HepG2 (cell line): Measurements from ENCODE around the gene HEATR1. TPM values are rescaled to one million over a fixed set of nuclear protein-coding genes. Genes with fewer than 3 reads are reported as not detected.

ENCODE experiments used
- FOXK1 ChIP-seq: sonication (generic); formaldehyde crosslinking; IDR thresholded peaks from 2 replicates; pipeline ENCODE4 v1.4.0; 2020; ENCODE audit warnings: low read depth, missing genetic modification reagents, borderline replicate concordance
- SMAD1 ChIP-seq: sonication (generic); formaldehyde crosslinking; IDR thresholded peaks from 2 replicates; pipeline ENCODE4 v1.4.0; 2020; ENCODE audit warnings: missing genetic modification reagents, low read depth, mild to moderate bottlenecking, borderline replicate concordance
- TOE1 ChIP-seq: sonication (generic); formaldehyde crosslinking; IDR thresholded peaks from 2 replicates; pipeline ENCODE4 v1.4.0; 2020; ENCODE audit warnings: mild to moderate bottlenecking, missing genetic modification reagents
- ZNF121 ChIP-seq: sonication (generic); formaldehyde crosslinking; IDR thresholded peaks from 2 replicates; pipeline ENCODE4 v1.5.0; 2020; ENCODE audit warnings: mild to moderate bottlenecking, missing genetic modification reagents
- ZNF431 ChIP-seq: sonication (generic); formaldehyde crosslinking; IDR thresholded peaks from 2 replicates; pipeline ENCODE4 v1.9.0; 2022; ENCODE audit warnings: missing genetic modification reagents, low read depth, mild to moderate bottlenecking, borderline replicate concordance
- ZNF619 ChIP-seq: sonication (generic); formaldehyde crosslinking; IDR thresholded peaks from 2 replicates; pipeline ENCODE4 v1.4.0; 2020; ENCODE audit warnings: mild to moderate bottlenecking, missing genetic modification reagents
- polyA plus RNA-seq, 8 experiments: library from polyadenylated mRNA; depleted of rRNA in 3 of 8; stranded (reverse) in 7 of 8; unstranded in 1 of 8; fragments of >200 nt; fragmentation: Illumina TruSeq in 4 of 8; extraction: Trizol in 4 of 8; gene quantifications; 2 replicates each; pipeline versions ENCODE4 v1.2.1 to v1.2.3, GENCODE V29; 2011 to 2016; ENCODE audit warnings: low read depth in 4 of 8, missing spikeins in 1 of 8, mixed read lengths in 1 of 8; ENCODE audit not compliant: insufficient read depth in 1 of 8
- total RNA-seq, 5 experiments: library from RNA; depleted of rRNA; stranded (reverse); fragments of >200 nt; fragmentation: Illumina TruSeq; extraction: Trizol; gene quantifications; 2 replicates each; pipeline ENCODE4 v1.2.3, GENCODE V29; 2016; ENCODE audit warnings: low read depth in 1 of 5
- TF ChIP-seq, protein P1 (sequence below): sonication (generic); formaldehyde crosslinking; IDR thresholded peaks from 2 replicates; pipeline ENCODE4 v1.4.0; 2020; ENCODE audit warnings: mild to moderate bottlenecking, missing genetic modification reagents, borderline replicate concordance

Gene HEATR1
- total and polyA plus RNA-seq, 2 of the 13 experiments (the other 11 are each of a cell fraction or from before 2014, with no cell fraction given): 10.2 to 45.8 TPM

DNA sequence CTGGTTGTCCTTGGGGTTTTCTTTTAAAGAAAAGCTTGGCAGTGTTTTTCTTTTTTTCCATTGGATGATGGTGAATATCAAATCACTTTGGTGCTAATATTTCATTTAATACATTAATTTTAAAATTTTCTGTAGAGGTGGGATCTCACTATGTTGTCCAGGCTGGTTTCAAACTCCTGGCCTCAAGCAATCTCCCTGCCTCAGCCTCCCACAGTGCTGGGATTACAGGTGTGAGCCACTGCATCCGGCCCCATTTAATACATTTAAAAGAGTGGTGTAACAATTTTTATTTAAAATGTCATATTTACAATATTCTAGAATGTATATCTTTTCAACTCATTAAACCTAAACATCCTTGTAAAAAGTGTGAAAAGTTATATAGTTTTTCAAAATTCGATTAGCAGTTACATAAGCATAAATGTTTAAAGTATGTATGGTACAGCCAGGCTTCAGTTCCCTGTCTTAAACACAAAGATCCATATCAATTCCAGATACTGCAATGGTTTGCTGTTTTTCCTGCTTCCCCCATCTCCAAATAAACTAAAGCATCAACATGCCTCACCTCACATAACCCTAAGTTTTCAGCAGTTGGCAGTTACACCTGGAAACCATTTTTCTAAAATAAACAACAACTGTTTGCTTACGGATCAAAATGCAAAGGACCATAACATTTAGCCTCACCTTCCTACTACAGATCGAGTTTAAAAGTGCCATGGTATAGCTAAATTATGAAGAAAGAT is 89.4 kb downstream of the HEATR1 start (continued):
- TF ChIP-seq ZNF121 (CRISPR knock-in tag) (peak; percentile 96), ZNF431 (CRISPR knock-in tag) (no peak), FOXK1 (CRISPR knock-in tag) (peak; percentile 50; the same call in 1 of the 2 replicates), ZNF619 (CRISPR knock-in tag) (no peak), SMAD1 (CRISPR knock-in tag) (no peak), TOE1 (CRISPR knock-in tag) (no peak)
- TF ChIP-seq, protein P1, sequence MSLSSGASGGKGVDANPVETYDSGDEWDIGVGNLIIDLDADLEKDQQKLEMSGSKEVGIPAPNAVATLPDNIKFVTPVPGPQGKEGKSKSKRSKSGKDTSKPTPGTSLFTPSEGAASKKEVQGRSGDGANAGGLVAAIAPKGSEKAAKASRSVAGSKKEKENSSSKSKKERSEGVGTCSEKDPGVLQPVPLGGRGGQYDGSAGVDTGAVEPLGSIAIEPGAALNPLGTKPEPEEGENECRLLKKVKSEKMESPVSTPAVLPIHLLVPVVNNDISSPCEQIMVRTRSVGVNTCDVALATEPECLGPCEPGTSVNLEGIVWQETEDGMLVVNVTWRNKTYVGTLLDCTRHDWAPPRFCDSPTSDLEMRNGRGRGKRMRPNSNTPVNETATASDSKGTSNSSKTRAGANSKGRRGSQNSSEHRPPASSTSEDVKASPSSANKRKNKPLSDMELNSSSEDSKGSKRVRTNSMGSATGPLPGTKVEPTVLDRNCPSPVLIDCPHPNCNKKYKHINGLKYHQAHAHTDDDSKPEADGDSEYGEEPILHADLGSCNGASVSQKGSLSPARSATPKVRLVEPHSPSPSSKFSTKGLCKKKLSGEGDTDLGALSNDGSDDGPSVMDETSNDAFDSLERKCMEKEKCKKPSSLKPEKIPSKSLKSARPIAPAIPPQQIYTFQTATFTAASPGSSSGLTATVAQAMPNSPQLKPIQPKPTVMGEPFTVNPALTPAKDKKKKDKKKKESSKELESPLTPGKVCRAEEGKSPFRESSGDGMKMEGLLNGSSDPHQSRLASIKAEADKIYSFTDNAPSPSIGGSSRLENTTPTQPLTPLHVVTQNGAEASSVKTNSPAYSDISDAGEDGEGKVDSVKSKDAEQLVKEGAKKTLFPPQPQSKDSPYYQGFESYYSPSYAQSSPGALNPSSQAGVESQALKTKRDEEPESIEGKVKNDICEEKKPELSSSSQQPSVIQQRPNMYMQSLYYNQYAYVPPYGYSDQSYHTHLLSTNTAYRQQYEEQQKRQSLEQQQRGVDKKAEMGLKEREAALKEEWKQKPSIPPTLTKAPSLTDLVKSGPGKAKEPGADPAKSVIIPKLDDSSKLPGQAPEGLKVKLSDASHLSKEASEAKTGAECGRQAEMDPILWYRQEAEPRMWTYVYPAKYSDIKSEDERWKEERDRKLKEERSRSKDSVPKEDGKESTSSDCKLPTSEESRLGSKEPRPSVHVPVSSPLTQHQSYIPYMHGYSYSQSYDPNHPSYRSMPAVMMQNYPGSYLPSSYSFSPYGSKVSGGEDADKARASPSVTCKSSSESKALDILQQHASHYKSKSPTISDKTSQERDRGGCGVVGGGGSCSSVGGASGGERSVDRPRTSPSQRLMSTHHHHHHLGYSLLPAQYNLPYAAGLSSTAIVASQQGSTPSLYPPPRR (CRISPR knock-in tag): no peak
